Measurements from ENCODE around the gene PPCS.

GRCh38 chr1:42420121-42420520 lies 36.2 kb upstream of the PPCS start:
- no peak for TF ChIP-seq EZH2 (IDR thresholded peaks at IDR 0.05; ENCODE audit: insufficient read depth, poor library complexity, severe bottlenecking)
- no peak for TF ChIP-seq EZH2phosphoT487 (IDR thresholded peaks at IDR 0.05; ENCODE audit: insufficient read depth, low read depth)

Data from GM23248 (cell line).